NOMO-1 treated with dmso at 0.1 percent for 144 hours (cell line): ENCODE results near the gene PPP1R13L.
"Not testable (repeated sequence)": the region's sequence is repeated elsewhere in the genome, so short reads cannot be mapped to it uniquely, and the experiment has no call there.

Source experiments
- DNase-seq: peaks from one replicate; lab custom pipeline; 2025; ENCODE audit not compliant: unreplicated experiment; lab: John Stamatoyannopoulos, UW

The PPP1R13L gene

GRCh38 chr19:45347570-45348366 is 57.1 kb downstream of the PPP1R13L start:
- DNase-seq: no peak

- no peak for DNase-seq
Observed at GRCh38 chr19:45346449-45346848, 58.4 kb downstream of the PPP1R13L start.

- no peak for DNase-seq
Observed at GRCh38 chr19:45345506-45345860, 59.4 kb downstream of the PPP1R13L start.

DNA sequence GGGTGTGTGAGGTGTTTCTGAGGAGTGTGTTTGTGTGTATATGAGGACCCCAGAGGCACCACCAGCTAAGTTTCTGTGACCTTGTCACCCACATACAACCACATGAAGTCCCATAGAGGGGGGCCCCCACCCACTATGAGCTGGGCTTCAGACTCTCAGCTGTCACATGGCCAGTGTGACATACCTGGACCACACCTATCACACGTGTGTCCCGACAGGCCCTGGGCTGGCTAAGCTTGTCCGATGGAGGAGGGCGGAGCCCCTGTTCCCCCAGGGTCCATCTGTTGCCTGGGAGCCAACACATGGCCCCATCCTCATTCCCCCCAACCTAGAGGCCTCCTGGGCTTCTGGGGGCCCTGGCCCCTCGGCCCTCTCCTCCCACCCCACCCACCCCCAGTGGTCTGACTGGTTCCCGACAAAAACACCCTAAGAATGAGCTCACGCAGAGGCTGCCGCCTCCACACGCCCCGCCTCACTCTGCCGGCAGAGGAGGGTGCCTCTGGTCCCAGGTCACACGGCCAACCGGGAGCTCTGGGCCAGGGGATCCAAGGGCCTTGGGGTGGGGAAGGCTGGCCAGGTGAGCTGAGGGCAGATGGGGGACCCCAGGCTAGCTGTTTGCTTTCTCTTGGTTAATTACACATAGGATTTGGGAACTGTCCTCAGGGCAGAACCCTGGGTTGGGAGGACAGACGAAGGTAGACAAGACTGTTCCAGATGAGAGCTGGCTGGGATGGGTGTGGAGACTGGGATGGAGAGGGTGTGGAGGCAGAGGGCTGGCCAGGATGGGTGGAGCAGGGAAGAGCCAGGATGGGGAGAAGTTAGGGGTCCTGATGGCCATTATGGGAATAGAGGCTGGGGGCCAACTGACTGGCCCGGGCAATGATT is 60.0 kb downstream of the PPP1R13L start:
- DNase-seq: no peak

- no peak for DNase-seq
Observed at GRCh38 chr19:45342911-45343310, 62.0 kb downstream of the PPP1R13L start.

DNA sequence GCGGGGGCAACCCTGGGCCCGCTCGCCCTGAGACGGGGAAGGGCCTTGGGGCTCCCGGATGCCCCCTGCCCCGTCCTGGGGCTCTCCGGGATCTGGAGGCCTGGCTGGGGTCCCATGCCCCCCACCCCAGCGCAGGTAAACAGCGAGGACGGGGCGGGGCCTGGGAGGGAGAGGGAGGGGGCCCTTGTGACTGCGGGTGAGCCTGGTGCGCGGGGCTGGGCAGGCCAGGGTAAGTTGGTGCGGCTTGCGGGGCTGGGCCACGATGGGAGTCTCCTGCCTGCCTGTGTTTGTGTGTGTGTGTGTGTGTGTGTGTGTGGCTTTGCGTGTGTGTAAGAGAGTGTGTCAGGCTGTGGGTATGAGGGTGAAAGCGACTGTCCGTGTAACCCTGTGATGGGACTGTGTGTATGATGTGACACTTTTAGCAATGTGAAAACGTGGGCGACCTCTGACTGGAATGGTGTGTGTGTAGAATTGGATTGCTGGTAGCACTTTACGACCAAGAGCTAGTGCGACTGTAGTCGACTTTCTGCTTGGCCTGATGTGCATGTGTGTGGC is 63.9 kb downstream of the PPP1R13L start:
- no peak for DNase-seq

DNA sequence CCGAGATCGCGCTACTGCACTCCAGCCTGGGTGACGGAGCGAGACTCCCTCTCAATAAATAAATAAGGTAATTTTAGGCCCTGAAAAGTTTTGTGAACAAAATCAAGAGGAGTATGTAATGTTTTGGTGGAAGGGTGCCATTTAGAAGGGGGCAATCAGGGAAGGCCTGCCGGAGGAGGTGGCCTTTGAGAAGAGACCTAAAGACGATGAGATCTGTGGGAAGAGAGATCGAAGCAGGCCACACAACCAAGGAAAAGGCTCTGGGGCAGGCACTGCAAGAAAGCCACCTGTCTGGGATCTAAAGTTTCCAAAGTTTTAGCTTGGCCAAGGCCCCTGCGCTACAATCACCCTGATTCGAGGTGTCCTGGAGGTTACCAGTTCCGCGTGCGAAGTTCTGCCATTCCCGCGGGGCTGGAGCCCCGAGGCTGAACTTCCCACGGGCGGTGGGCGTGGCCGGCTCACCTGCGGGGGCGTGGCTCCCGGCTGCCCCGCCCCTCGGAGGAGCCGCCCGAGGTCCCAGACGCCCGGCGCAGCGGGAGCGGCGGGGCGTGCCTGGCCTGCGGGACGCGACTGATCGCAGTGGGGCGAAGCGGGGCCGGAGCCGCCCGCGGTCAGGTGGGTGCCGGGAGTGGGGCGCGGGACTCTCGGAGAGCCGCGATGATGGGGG is 64.5 kb downstream of the PPP1R13L start, which contains the start of gene KLC3:
KLC3 (plus strand) TSS at position 519 of the 667 bp plus-strand sequence. CDS start 4,792 bp downstream, outside the sequence.
- DNase-seq: no peak

DNA sequence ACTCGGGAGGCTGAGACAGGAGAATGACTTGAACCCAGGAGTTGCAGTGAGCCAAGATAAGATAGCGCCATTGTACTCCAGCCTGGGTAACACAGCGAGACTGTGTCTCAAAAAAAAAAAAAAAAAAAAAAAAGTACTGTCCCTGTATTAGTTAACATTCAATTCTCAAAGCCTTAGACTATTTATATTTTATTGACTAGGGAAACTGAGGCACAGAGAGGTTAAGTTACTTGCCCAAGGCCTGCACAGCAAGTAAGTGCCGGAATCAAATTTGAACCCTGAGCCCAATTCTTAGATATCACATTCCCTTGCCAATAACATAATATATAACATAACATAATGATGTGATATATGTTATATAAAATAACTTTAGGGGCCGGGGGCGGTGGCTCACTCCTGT is 65.2 kb downstream of the PPP1R13L start:
- no peak for DNase-seq

- no peak for DNase-seq
Observed at GRCh38 chr19:45336696-45337251, 68.1 kb downstream of the PPP1R13L start.

DNA sequence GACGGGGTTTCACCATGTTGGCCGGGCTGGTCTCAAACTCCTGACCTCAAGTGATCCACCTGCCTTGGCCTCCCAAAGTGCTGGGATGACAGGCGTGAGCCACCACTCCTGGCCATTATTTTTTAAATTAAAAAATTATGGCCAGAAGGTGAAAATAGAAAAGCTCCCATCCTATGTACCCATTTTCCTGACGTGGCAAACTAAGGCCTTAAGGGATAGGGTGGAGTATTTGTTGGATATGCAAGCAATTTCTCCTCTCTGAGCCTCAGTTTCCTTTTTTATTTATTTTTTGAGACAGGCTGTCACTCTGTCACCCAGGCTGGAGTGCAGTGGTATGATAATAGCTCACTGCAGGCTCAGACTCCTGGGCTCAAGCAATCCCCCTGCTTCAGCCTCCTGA is 70.0 kb downstream of the PPP1R13L start:
- DNase-seq: not testable (repeated sequence)

DNA sequence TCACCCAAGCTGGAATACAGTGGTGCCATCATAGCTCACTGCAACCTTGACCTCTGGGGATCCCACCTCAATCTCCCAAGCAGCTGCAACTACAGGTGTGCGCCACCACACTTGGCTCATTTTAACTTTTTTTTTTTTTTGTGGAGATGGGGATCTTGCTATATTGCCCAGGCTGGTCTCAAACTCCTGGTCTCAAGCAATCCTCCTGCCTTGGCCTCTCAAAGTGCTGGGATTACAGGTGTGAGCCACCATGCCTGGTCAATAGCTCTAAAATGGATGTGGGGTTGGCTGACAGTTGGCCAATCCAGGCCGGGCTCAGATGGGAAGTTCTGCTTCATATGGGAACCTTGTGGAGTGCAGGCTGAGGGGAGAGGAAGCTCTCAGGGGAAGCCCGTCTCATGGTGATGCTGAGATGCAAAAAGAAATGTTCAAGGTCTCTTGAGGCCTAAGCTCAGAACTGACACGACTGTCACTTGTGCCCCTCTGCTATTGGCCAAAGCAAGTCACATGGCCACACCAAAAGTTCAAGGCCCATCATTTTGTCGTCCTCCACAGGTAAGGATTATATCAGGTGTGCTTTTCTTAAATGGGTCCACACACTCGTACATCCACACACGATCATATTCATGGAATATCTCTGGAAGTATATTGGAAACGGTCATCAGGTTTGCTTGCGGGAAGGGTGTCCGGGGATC is 71.1 kb downstream of the PPP1R13L start:
- DNase-seq: no peak

DNA sequence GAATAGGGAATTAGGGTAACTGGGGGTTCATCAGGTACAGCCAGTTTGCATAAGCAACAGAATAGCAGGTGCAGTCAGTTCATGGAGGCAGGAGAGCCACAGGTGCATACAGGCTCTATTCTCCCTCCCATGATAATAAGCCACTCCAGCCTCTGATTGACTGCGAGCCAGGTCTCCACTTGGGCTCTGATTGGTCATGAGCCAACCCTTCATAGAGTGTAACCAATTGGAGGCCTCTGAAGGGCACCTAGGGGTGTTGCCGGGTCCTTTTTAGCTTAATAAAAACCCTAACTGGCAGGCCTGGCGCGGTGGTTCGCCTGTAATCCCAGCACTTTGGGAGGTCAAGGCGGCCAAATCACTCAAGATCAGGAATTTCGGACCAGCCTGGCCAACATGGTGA is 73.5 kb downstream of the PPP1R13L start:
- no peak for DNase-seq
